HG02759 (cell line): ENCODE data around the gene KIF3B.

ENCODE experiments used
- ATAC-seq: cut with Tn5 transposase; IDR thresholded peaks from one replicate; pipeline ENCODE4 v1.9.1; 2021; ENCODE audit warnings: mild to moderate bottlenecking, moderate library complexity; ENCODE audit not compliant: unreplicated experiment

KIF3B gene

DNA sequence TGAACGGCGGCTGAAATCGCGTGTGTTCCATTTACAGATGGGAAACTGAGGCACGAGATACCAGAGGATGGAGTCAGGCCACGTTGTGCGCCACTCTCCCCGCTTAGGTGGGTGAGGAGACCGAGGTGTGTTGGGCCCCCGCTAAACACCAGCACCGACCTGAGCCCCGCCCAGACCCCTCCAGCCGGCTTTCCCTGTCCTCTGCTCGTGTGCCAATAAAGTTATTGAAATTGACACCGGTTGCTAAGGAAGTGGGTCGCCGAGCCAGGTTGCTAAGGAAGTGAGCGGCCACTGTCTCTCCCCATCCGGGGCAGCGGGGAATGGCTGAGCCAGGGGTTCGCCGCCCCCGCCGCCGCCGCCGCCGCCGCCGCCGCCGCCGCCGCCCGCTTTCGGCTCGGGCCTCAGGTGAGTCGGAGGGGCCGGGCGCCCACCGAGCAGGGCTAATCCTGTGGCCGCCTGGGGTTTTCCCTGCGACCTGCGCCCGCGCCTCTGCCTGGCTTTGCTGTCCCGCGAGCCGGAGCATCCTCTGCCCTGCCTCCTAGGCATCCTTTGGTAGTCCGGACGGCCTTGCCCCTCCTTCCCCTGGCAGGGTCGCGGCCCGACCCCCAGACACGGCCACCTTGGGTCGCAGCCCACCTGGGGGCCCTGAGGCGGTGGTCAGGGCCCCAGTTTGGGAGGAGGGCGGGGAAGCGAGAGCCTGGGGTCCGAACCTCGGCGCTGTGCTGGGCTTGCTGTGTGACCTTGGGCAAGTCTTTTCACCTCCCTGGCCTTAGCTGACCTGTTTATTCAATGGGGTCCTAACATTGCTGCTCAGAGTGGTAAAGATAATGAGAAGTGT lies at the start of gene KIF3B:
TSS of gene KIF3B (plus strand) at position 291 of the 838 bp plus-strand sequence. CDS start 32,127 bp downstream, outside the sequence.
- peak; percentile 89 for ATAC-seq

DNA sequence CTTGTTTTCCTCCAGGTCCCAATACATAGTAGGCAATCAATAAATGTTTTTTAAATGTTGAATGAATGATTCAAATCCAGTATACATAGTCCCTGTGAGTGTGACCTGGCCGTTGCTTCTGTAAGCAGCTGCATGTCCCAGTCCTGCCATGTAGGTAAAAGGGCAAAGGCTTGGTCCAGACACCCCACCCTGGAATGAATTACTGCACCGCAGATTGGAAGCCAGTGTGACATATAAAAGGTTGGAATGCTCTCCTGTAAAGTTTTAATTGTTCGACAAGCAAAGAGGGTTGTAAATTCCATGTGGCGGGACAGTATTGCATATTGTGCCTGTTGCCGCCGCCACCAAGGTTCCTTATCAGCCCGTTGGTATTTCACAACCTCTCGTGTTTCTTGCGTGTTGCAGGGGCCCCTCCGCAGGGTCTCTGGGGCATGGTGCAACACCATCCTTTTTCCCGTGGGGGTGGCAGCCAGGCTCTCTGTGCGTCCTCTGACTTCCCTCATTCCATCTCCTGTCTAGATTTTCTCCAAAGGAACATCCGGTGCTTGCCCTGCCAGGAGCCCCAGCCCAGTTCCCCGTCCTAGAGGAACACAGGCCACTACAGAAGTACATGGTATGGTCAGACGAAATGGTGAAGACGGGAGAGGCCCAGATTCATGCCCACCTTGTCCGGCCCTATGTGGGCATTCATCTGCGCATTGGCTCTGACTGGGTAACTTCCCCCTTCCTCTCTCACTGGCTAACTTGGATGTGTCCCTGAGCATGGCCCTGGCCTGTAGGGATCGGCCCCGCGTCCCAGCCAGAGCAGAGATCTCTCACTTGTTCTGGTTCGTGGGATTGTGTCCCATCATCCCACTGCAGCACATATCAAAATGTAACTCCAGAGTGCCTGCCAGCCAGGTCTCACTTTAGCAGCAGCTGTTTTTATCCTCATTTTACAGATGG lies 49.4 kb upstream of the KIF3B start:
- no peak for ATAC-seq

DNA sequence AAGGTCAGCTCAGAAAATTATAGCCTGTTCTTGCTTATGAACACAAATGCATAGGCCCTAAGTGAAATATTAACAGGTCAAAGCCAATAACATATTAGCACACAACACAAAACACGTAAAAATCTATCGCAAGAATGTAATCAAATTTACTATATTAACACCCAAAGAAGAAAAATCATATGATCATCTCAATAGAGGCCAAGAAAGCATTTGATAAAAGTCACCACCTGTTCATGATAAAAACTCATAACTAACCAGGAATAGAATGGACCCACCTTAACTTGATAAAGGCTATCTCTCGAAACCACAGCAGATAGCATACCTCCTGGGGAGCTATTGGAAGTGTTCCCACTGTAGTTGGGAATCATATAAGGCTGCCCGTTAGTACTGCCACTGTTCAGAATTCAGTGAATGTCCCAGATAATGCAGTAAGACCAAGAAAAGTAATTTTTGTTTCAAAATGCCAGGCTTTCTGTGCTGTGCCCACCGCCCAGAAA lies 48.2 kb upstream of the KIF3B start:
- ATAC-seq: no peak

DNA sequence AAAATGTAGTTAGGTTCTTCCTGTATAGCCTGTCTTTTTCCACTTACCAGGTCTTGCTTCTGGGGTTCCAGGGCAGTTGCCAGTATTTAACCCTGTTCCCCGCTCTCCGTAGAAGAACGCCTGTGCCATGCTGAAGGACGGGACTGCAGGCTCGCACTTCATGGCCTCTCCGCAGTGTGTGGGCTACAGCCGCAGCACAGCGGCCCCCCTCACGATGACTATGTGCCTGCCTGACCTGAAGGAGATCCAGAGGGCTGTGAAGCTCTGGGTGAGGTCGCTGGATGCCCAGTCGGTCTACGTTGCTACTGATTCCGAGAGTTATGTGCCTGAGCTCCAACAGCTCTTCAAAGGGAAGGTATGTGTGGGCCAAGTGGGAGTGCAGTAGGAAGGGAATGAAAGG lies 46.7 kb upstream of the KIF3B start:
- ATAC-seq: no peak

DNA sequence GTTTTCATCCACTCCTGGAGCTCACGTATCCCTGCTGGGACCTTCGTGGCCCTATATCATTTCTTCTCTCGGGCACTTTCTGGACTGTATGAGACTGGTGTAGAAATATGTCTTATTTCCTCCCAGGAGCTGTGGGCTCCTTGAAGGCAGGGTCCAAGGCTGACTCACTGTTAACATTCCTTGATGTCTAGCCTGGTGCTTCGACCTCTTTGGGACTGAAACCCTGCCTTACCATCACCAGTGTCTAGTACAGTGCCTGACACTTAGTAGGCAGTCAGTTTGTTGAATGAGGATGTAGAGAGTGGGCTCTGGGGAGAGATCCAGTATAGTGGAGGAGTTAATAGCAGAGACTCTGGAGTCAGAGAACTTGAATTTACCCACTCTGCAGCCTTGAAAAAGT lies 46.2 kb upstream of the KIF3B start:
- no peak for ATAC-seq

DNA sequence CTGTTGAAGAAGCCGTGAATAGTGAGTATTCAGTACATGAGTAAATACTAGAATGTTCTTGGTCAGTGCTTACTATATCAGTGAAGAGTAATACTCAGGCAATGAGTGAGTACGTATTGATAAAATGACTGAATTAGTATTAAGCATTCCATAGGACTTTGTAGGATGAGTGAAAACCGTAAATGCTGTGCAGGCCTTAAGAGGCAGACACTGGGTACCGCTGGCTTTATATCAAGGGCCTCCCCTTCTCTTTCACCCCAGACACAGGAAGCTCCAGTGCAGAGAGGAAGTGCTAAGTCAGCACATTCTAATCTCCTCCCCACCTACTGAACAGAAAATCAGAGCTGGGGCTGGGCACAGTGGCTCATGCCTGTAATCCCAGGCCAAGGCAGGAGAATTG lies 45.6 kb upstream of the KIF3B start:
- no peak for ATAC-seq

DNA sequence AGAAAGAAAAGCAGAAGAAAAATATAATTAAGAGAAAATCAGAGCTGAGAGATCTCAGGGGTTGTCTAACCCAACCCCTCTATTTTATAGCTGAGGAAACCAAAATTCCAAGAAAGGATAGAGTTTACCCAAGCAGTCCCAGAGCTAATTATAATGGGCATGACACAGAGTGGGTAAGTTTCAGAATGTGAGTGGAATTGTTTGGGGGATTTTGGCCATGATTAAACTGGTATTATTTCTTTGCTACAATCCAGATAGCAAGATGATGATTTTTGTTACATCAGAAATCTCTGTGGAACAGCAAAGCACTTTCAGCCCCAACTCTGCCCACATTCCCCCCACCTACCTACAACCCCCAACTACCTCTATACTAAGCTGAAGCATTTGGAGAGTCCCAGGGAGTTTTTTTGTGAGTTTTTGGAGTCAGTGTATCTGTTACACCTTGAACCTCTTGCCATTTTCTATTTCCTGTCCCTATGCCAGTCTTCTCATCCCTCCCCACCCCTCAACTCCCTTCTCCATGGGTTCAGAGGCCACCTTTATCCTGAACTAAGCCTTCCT lies 45.0 kb upstream of the KIF3B start:
- no peak for ATAC-seq

DNA sequence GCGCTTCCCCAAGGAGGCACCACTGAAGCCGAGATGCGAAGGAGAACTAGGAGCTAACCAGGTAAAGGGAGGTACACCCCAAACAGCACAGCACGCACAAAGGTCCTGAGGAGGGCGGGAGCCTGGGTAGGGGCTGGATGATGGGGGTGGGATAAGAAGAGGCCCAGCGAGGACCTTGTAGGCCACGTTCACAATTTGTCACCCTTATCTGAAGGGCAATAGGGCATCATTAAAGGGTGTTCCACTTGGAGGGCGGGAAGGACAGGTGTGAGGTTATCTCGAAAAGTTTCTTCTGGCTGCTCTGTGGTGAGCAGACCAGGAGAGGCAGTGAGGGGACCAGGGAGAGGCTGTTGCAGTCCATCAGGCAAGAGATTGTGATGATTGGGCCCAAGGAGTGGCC lies 44.2 kb upstream of the KIF3B start:
- no peak for ATAC-seq

DNA sequence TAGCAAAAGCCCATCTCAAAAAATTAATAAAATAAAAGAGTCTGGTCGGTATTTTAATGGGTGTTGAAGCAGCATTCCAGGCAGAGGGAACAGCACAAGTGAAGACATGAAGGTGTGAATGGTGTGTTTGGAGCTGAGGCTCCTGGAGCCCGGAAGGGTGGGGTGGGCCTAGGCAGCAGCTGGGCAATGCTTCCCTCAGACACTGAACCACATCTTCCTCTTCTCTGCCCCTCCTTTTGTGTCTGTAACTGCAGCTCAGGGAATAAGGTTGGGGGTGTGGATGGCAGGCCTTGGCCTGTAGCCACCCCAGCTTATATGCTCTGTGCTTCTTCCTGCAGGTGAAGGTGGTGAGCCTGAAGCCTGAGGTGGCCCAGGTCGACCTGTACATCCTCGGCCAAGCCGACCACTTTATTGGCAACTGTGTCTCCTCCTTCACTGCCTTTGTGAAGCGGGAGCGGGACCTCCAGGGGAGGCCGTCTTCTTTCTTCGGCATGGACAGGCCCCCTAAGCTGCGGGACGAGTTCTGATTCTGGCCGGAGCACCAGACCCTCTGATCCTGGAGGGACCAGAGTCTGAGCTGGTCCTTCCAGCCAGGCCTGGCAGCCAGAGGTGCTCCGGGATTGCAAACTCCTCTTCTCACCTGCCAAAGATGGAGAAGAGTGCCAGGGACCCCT lies 43.2 kb upstream of the KIF3B start:
- ATAC-seq: no peak

DNA sequence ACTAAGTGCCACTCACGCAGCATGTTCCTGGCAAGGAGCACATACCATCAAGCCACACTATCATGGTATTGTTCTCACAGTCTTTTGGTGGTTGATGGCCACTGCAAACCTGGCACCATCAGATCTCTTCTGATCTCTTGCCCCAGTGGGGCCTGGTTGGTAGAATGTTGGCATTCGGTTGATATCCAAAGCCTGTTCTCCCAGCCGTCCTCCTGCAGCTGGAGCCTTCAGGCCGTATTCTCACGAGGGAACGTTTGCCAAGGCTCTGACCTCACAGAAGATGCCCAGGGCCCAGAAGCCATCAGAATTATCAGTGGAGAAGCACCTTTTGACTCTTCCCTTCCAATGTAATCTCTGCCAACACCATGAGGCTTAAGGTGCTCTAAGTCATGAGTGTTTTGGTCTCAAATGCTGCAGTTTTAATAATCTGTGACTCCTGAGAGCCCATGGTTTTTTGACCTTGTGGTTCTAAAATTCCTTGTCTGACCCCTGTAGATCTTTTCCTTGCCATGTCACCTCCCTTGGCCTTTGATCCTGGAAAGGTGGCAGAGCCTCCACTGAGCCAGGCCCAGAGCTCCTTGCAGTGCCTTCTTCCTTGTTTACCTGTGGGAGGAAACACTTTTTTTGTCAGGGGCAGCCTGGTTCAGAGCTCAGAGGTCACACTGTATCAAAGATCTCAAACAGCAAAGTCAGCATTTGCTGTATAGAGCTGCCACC lies 42.0 kb upstream of the KIF3B start:
- ATAC-seq: no peak

DNA sequence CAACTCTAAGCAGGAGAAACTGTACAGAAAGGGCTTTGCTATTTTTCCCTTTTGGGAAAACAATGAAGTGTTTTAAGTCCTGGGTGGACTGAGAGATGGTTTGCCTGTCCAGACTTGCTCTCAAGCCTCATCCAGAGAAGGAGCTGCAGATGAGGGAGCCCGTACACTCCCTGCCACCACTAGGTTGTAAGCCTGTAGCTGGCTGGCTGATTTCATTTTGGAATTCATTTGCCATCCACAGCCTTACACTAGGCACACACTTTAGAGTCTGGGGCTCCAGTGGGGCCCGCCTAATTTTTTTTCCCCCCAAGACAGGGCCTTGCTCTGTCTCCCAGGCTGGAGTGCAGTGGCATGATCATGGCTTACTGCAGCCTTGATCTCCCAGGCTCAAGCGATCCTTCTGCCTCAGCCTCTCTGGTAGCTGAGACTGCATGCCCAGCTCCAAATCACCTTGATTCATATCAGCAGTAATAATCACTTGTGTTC lies 41.4 kb upstream of the KIF3B start:
- no peak for ATAC-seq

DNA sequence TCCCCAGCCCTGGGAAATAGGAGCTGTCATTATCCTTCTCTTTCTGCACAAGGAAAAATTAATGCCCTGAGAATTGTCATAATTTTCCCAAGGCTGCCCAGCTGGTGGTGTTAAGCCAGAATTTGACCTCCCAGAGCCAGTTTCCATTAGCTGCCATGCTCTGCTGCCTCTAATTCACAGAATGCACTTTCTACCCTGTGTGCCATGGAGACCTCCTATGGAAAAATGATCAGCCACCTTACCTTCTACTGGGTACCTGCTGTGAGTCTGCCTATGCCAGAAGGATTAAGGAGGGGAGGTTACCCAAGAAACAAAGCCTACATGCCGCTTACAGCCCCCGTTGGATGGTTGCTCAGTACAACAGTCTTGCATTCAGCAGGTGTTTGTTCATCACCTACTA lies 40.6 kb upstream of the KIF3B start:
- no peak for ATAC-seq

DNA sequence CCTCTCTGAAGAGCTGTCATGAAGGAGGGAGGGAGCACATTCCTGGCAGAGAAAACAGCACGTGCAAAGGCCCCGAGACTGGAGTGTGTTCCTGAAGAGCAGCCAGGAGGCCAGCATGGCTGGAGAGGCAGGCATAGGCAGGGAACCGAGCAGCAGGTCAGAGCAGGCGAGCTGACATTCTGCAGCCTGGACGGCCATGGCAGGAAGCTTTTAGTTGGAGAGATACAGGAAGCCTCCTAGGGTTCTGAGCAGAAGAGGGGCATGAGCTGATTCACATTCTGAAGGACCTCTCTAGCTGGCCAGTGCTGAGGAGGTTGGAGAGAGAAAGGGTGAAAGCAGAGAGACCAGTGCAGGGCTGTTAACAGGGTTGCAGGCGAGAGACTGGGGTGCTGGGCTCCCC lies 40.0 kb upstream of the KIF3B start:
- no peak for ATAC-seq

DNA sequence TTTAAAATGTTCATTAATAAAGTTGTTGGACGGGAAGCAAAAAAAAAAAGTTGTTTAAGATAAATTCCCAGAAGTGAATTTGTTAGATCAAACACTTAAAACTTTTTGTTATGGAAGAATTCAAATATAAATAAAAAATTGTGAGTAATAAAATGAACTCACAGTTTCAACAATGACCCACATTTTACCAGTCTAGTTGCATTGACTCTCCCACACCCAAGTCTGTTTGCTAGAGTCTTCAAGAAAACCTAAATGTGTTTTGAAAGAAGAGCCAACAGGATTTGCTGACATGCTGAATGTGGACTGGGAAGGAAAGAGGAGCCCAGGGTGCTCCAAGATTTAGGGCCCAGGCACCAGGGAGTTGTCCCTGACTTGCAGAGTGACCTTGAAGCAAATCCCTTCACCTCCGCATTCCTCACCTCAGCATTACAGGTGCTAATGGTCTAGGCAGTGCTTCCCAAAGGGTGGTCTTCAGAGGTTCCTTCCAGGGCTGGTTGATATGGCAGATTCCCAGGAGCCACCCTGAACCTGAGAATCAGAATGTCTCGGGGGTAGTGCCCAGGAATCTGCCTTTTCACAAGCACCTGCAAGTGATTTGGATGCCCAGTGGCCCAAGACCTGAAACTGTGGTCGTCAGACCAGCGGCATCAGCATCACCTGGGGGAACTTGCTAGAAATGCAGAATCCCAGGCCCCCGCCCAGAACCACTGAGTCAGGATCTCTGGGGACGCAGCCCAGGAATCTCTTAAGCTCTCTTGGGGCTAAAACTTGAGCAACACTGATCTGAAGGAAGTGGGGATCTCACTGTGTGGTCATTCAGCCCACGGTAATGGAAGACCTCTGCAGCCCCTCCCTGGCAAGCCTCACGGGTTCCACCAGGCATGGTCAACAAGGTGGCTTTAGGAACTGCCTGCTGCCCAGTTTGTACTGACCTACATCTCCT lies 38.7 kb upstream of the KIF3B start:
- ATAC-seq: no peak

DNA sequence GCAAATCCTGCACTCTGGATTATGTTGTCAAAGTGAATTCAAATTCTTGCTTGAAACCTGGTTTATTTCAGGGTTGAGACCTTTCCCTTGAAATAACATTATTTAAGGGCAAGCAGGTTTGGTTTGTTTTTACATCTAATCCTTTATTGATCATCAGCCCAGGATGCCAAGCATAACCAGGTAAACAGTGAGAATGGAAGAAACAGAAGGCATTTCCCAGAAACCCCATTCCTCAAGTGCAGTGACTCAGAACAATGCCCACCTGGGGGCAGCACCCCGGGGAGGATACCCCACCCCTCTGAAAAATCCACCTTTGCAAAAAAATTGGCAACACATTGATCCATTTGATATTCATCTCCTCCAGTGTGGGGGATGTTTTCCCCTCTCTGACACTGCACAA lies 37.2 kb upstream of the KIF3B start:
- ATAC-seq: no peak

DNA sequence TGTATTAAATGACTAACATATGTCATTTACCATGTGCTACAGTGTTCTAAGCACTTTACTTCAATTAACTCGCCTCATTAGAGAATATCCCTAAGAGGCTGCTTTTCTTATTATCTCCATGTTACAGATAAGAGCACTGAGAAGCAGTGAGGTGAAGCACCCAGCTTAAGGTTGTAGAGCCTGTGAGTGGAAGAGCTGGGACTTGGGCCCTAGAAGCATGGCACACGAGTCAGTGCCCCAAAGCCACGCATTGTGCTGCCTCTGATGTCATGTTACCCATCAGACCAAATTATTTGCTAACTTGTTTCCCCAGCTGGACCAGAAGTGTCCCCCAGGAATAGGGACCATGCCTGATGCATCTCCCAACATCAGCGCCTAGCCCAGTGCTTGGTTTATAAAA lies 35.6 kb upstream of the KIF3B start:
- no peak for ATAC-seq

DNA sequence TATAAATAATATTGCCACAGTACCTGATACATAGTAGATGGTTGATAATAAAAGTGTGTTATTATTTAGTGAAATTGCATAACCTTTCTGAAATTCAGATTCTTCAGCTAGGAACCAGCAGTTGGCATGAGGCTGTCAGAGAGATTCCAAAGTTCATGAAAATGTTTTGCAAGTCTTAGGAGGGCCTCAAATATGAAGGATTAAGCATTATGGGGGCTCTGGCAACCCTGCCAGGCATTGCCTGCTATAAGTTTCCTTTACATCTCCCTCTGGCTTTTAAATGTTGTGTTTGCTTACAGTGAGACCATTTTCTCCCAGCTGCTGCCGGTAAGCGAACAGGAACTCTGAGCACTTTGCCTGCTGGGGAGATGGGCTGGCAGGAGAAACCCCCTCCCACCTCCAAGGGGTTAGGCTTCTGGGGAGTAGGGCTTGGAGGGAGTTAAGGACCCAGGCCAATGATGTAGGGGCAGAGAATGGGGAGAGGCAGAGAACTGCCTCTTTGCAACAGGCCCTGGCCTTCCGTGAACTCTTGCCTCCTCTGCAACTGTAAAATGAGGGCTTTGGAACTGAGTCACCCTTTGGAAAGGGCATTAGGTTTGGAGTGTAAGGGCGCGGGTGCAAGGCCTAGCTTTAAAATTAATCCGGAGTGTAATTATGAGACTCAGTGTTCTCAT lies 33.2 kb upstream of the KIF3B start:
- no peak for ATAC-seq

DNA sequence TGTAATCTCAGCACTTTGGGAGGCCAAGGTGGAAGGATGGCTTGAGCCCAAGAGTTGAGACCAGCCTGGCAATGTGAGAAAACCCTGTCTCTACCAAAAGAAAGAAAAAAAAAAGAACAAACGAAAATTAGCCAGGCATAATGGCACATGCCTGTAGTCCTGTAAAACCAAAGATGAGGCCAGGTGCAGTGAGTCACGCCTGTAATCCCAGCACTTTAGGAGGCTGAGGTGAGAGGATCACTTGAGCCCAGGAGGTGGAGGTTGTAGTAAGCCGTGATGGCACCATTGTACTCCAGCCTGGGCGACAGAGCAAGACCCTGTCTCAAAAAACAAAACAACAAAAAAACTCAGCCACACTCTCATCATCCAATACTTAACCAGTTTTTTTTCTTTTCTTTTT lies 32.5 kb upstream of the KIF3B start:
- ATAC-seq: no peak
